Measurements from ENCODE around the gene TBL3. TPM values are rescaled to one million over a fixed set of nuclear protein-coding genes. Genes with fewer than 3 reads are reported as not detected.

The TBL3 gene
- total RNA-seq, 4 donors from 2014 or later, result 34.4 to 91.8 (median 53.7) TPM

- DNase-seq, result no peak
- Histone ChIP-seq H3K36me3 (peaks cover 51 to 54% of the 10 kb centered on the region in 2 donors), H3K27me3 (no peaks in the 10 kb centered on the region), H3K9me3 (no peaks in the 10 kb centered on the region), H3K4me3 (replicated peaks in 1 of 3) (no peak overlapping the region), H3K4me1 (peaks cover 6 to 9% of the 10 kb centered on the region in 2 donors), H3K27ac (no peak overlapping the region)
- TF ChIP-seq POLR2A (IDR thresholded peaks at IDR 0.05), result no peak
- WGBS, 2 donors, result 90 to 98% methylated on average over 8 to 15 of the region's 39 CpGs
- intact Hi-C loops (cut with DNase I), result no loop called here
Observed at GRCh38 chr16:1998852-1999801, 27.3 kb downstream of the TBL3 start.

- TF ChIP-seq POLR2A (IDR thresholded peaks at IDR 0.05), result no peak
- TF ChIP-seq CTCF (IDR thresholded peaks at IDR 0.05), result no peak
- H3K36me3 ChIP-seq, result peaks cover 51 to 54% of the 10 kb centered on the region in 2 donors
- DNase-seq, result no peak
- H3K4me1 ChIP-seq, result peaks cover 7 to 15% of the 10 kb centered on the region in 2 donors
- no peaks in the 10 kb centered on the region for H3K9me3 ChIP-seq
- 90 to 93% methylated on average over 20 to 25 of the region's 28 CpGs for WGBS, 2 donors
- H3K27me3 ChIP-seq, result no peaks in the 10 kb centered on the region
- no peak overlapping the region for H3K27ac ChIP-seq
- intact Hi-C loops (cut with DNase I), result no loop called here
- no peak overlapping the region for H3K4me3 ChIP-seq (replicated peaks in 1 of 3)
Observed at GRCh38 chr16:1999866-2000514, 28.1 kb downstream of the TBL3 start.

GRCh38 chr16:2001035-2001434 lies 29.2 kb downstream of the TBL3 start:
- H3K9me3 ChIP-seq, result no peaks in the 10 kb centered on the region
- TF ChIP-seq CTCF (IDR thresholded peaks at IDR 0.05) (no peak), POLR2A (IDR thresholded peaks at IDR 0.05) (no peak)
- 93 to 95% methylated on average over 7 to 19 of the region's 19 CpGs for WGBS, 2 donors
- no peaks in the 10 kb centered on the region for H3K27me3 ChIP-seq
- intact Hi-C loops (cut with DNase I), result no loop called here
- H3K27ac ChIP-seq, result no peak overlapping the region
- H3K36me3 ChIP-seq, result peaks cover 51 to 54% of the 10 kb centered on the region in 2 donors
- H3K4me1 ChIP-seq, result peaks cover 7 to 18% of the 10 kb centered on the region in 2 donors
- DNase-seq, result no peak
- no peak overlapping the region for H3K4me3 ChIP-seq (replicated peaks in 1 of 3)

- Histone ChIP-seq H3K27ac (no peak overlapping the region), H3K4me3 (replicated peaks in 1 of 3) (no peak overlapping the region), H3K36me3 (peaks cover 51 to 54% of the 10 kb centered on the region in 2 donors), H3K9me3 (no peaks in the 10 kb centered on the region), H3K4me1 (peaks cover 7 to 19% of the 10 kb centered on the region in 2 donors), H3K27me3 (no peaks in the 10 kb centered on the region)
- intact Hi-C loops (cut with DNase I), result no loop called here
- WGBS, 2 donors, result 95% methylated on average over 9 to 25 of the region's 53 CpGs
- no peak for TF ChIP-seq CTCF (IDR thresholded peaks at IDR 0.05)
- TF ChIP-seq POLR2A (IDR thresholded peaks at IDR 0.05), result no peak
- no peak for DNase-seq
Observed at GRCh38 chr16:2001456-2002355, 29.9 kb downstream of the TBL3 start.
